ENCODE measurements around the gene GEMIN4. TPM values are rescaled to one million over a fixed set of nuclear protein-coding genes. Genes with fewer than 3 reads are reported as not detected.

GEMIN4 gene
- total and polyA plus RNA-seq, 2 experiments from 2014 or later: 14.1 to 45.0 TPM

- Histone ChIP-seq H3K4me3 (no peak overlapping the region), H3K9me2 (ENCODE audit: insufficient read depth) (no peaks in the 10 kb centered on the region), H3K4me2 (no peak overlapping the region), H3K79me2 (replicated peaks; ENCODE audit: insufficient read depth) (peaks cover 4% of the 10 kb centered on the region; the same call in 1 of the 2 replicates), H3K36me3 (ENCODE audit: insufficient read depth) (peaks cover 51% of the 10 kb centered on the region), H3F3A (replicated peaks; ENCODE audit: low read depth) (no peaks in the 10 kb centered on the region; the same call in 1 of the 2 replicates), H4K20me1 (replicated peaks; ENCODE audit: insufficient read depth) (peaks cover 11% of the 10 kb centered on the region), H3K27ac (ENCODE audit: low read depth) (no peak overlapping the region), H3K27me3 (ENCODE audit: insufficient read depth) (no peaks in the 10 kb centered on the region), H2AFZ (no peak overlapping the region), H3K4me1 (ENCODE audit: insufficient read depth) (no peaks in the 10 kb centered on the region)
- Mint-ChIP-seq H3K27ac (no peak overlapping the region), H3K4me3 (no peak overlapping the region), H3K36me3 (ENCODE audit: low read depth) (peaks cover 86% of the 10 kb centered on the region), H3K9me3 (no peaks in the 10 kb centered on the region), H3K27me3 (ENCODE audit: insufficient read depth, low read depth, poor library complexity) (peaks cover 8% of the 10 kb centered on the region), H3K4me1 (no peaks in the 10 kb centered on the region)
- DNase-seq (ENCODE audit: low spot score) (no peak), ATAC-seq (no peak)
- no peak for TF ChIP-seq CREB1 (CRISPR knock-in tag; IDR thresholded peaks at IDR 0.05; ENCODE audit: low read depth)
- TF ChIP-seq, protein P1, sequence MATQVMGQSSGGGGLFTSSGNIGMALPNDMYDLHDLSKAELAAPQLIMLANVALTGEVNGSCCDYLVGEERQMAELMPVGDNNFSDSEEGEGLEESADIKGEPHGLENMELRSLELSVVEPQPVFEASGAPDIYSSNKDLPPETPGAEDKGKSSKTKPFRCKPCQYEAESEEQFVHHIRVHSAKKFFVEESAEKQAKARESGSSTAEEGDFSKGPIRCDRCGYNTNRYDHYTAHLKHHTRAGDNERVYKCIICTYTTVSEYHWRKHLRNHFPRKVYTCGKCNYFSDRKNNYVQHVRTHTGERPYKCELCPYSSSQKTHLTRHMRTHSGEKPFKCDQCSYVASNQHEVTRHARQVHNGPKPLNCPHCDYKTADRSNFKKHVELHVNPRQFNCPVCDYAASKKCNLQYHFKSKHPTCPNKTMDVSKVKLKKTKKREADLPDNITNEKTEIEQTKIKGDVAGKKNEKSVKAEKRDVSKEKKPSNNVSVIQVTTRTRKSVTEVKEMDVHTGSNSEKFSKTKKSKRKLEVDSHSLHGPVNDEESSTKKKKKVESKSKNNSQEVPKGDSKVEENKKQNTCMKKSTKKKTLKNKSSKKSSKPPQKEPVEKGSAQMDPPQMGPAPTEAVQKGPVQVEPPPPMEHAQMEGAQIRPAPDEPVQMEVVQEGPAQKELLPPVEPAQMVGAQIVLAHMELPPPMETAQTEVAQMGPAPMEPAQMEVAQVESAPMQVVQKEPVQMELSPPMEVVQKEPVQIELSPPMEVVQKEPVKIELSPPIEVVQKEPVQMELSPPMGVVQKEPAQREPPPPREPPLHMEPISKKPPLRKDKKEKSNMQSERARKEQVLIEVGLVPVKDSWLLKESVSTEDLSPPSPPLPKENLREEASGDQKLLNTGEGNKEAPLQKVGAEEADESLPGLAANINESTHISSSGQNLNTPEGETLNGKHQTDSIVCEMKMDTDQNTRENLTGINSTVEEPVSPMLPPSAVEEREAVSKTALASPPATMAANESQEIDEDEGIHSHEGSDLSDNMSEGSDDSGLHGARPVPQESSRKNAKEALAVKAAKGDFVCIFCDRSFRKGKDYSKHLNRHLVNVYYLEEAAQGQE (IDR thresholded peaks at IDR 0.05; ENCODE audit: unreplicated experiment): no peak
- no peak for TF ChIP-seq ZNF114 (CRISPR knock-in tag; IDR thresholded peaks at IDR 0.05)
Observed at GRCh38 chr17:773467-774312, 21.6 kb upstream of the GEMIN4 start.

GRCh38 chr17:773016-773415, 21.0 kb upstream of the GEMIN4 start:
- no peak for ATAC-seq
- H3K4me3 ChIP-seq: no peak overlapping the region
- TF ChIP-seq ZNF462 (CRISPR knock-in tag; IDR thresholded peaks at IDR 0.05): no peak
- TF ChIP-seq, protein P1 (IDR thresholded peaks at IDR 0.05; ENCODE audit: unreplicated experiment): no peak
- TF ChIP-seq POLR2AphosphoS5 (IDR thresholded peaks at IDR 0.05; ENCODE audit: low read depth): no peak
- TF ChIP-seq ZNF114 (CRISPR knock-in tag; IDR thresholded peaks at IDR 0.05): no peak
- TF ChIP-seq EZH2 (IDR thresholded peaks at IDR 0.05; ENCODE audit: low read depth, unreplicated experiment): no peak
- no peak for TF ChIP-seq CREB1 (CRISPR knock-in tag; IDR thresholded peaks at IDR 0.05; ENCODE audit: low read depth)

More at GRCh38 chr17:773016-773415, 21.0 kb upstream of the GEMIN4 start:
- H3K36me3 ChIP-seq (ENCODE audit: insufficient read depth): peaks cover 45% of the 10 kb centered on the region
- H3F3A ChIP-seq (replicated peaks; ENCODE audit: low read depth): no peaks in the 10 kb centered on the region; the same call in 1 of the 2 replicates
- DNase-seq (ENCODE audit: low spot score): no peak
- H3K4me1 Mint-ChIP-seq: no peaks in the 10 kb centered on the region
- H3K79me2 ChIP-seq (replicated peaks; ENCODE audit: insufficient read depth): no peaks in the 10 kb centered on the region
- H3K9me3 Mint-ChIP-seq: no peaks in the 10 kb centered on the region
- H3K36me3 Mint-ChIP-seq (ENCODE audit: low read depth): peaks cover 83% of the 10 kb centered on the region
- H2AFZ ChIP-seq: no peak overlapping the region
- H3K4me1 ChIP-seq (ENCODE audit: insufficient read depth): no peaks in the 10 kb centered on the region
- H3K27ac Mint-ChIP-seq: no peak overlapping the region
- no peaks in the 10 kb centered on the region for H3K9me2 ChIP-seq (ENCODE audit: insufficient read depth)
- no peak overlapping the region for H3K4me3 Mint-ChIP-seq
- H3K27ac ChIP-seq (ENCODE audit: low read depth): no peak overlapping the region
- H4K20me1 ChIP-seq (replicated peaks; ENCODE audit: insufficient read depth): peaks cover 7% of the 10 kb centered on the region
- H3K4me2 ChIP-seq: no peak overlapping the region
- H3K27me3 Mint-ChIP-seq (ENCODE audit: insufficient read depth, low read depth, poor library complexity): peaks cover 8% of the 10 kb centered on the region
- no peaks in the 10 kb centered on the region for H3K27me3 ChIP-seq (ENCODE audit: insufficient read depth)
